Measurements from ENCODE around the gene SERPINE2.
A peak's percentile ranks its signal among the peaks of the same experiment; 100 is the strongest.

The SERPINE2 gene

GRCh38 chr2:223949241-223949840 is 89.7 kb downstream of the SERPINE2 start:
- no peak overlapping the region for H3K4me2 ChIP-seq (ENCODE audit: low read length)
- H3K79me1 ChIP-seq (ENCODE audit: low read length), result peaks cover 2% of the 10 kb centered on the region
- no peak overlapping the region for H3K4me3 ChIP-seq (ENCODE audit: low read length)
- no peak overlapping the region for H2BK120ac ChIP-seq (ENCODE audit: low read depth, low read length)
- no peak overlapping the region for H2AK5ac ChIP-seq (ENCODE audit: low read length)
- DNase-seq, result no peak
- no peak overlapping the region for H3K56ac ChIP-seq (ENCODE audit: low read length)
- no peak overlapping the region for H4K8ac ChIP-seq (ENCODE audit: low read depth, low read length)
- H3K9ac ChIP-seq (ENCODE audit: low read length), result no peak overlapping the region
- no peak overlapping the region for H3K4ac ChIP-seq (ENCODE audit: low read depth, low read length)
- H4K5ac ChIP-seq (ENCODE audit: low read length), result no peak overlapping the region
- peaks cover 3% of the 10 kb centered on the region for H3K4me1 ChIP-seq (ENCODE audit: control insufficient read depth, low read depth, low read length)
- peaks cover 4% of the 10 kb centered on the region for H3K79me2 ChIP-seq (ENCODE audit: control insufficient read depth, insufficient read depth, low read length)
- no peak overlapping the region for H2BK15ac ChIP-seq (replicated peaks; ENCODE audit: low read depth)
- no peaks in the 10 kb centered on the region for H3K27me3 ChIP-seq (ENCODE audit: insufficient read depth, low read length, poor library complexity)
- H3K23ac ChIP-seq (ENCODE audit: low read length), result no peak overlapping the region
- H3K18ac ChIP-seq (ENCODE audit: low read length), result no peak overlapping the region
- no peak overlapping the region for H2BK5ac ChIP-seq (ENCODE audit: low read length)
- H3K27ac ChIP-seq (ENCODE audit: low read depth, low read length), result no peak overlapping the region
- no CpG with 5 or more reads among the region's 3 CpGs for WGBS (ENCODE audit: extremely low coverage, insufficient coverage, low lambda C conversion rate)
- H3K36me3 ChIP-seq (ENCODE audit: control insufficient read depth, insufficient read depth, low read length), result no peaks in the 10 kb centered on the region

GRCh38 chr2:223947711-223948205 is 91.3 kb downstream of the SERPINE2 start:
- Histone ChIP-seq H3K9ac (ENCODE audit: low read length) (no peak overlapping the region), H3K36me3 (ENCODE audit: control insufficient read depth, insufficient read depth, low read length) (no peaks in the 10 kb centered on the region), H3K4me2 (ENCODE audit: low read length) (no peak overlapping the region), H3K79me1 (ENCODE audit: low read length) (peaks cover 4% of the 10 kb centered on the region), H4K8ac (ENCODE audit: low read depth, low read length) (no peak overlapping the region), H3K79me2 (ENCODE audit: control insufficient read depth, insufficient read depth, low read length) (peaks cover 15% of the 10 kb centered on the region), H4K5ac (ENCODE audit: low read length) (no peak overlapping the region), H3K27me3 (ENCODE audit: insufficient read depth, low read length, poor library complexity) (no peaks in the 10 kb centered on the region), H3K18ac (ENCODE audit: low read length) (no peak overlapping the region), H3K27ac (ENCODE audit: low read depth, low read length) (no peak overlapping the region), H2AK5ac (ENCODE audit: low read length) (no peak overlapping the region), H2BK15ac (replicated peaks; ENCODE audit: low read depth) (no peak overlapping the region), H2BK5ac (ENCODE audit: low read length) (no peak overlapping the region), H3K56ac (ENCODE audit: low read length) (peak overlapping the region; percentile 49), H3K4me1 (ENCODE audit: control insufficient read depth, low read depth, low read length) (peaks cover 6% of the 10 kb centered on the region), H3K4me3 (ENCODE audit: low read length) (no peak overlapping the region), H3K4ac (ENCODE audit: low read depth, low read length) (no peak overlapping the region), H2BK120ac (ENCODE audit: low read depth, low read length) (no peak overlapping the region), H3K23ac (ENCODE audit: low read length) (no peak overlapping the region)
- peak; percentile 78 for DNase-seq
- no CpG with 5 or more reads among the region's 5 CpGs for WGBS (ENCODE audit: extremely low coverage, insufficient coverage, low lambda C conversion rate)

- no peak overlapping the region for H2AK5ac ChIP-seq (ENCODE audit: low read length)
- H3K27ac ChIP-seq (ENCODE audit: low read depth, low read length), result no peak overlapping the region
- H3K9ac ChIP-seq (ENCODE audit: low read length), result no peak overlapping the region
- no peak overlapping the region for H3K4ac ChIP-seq (ENCODE audit: low read depth, low read length)
- H2BK120ac ChIP-seq (ENCODE audit: low read depth, low read length), result no peak overlapping the region
- H3K18ac ChIP-seq (ENCODE audit: low read length), result no peak overlapping the region
- peaks cover 8% of the 10 kb centered on the region for H3K4me1 ChIP-seq (ENCODE audit: control insufficient read depth, low read depth, low read length)
- H4K8ac ChIP-seq (ENCODE audit: low read depth, low read length), result no peak overlapping the region
- peaks cover 9% of the 10 kb centered on the region for H3K79me1 ChIP-seq (ENCODE audit: low read length)
- peaks cover 25% of the 10 kb centered on the region for H3K79me2 ChIP-seq (ENCODE audit: control insufficient read depth, insufficient read depth, low read length)
- no peaks in the 10 kb centered on the region for H3K36me3 ChIP-seq (ENCODE audit: control insufficient read depth, insufficient read depth, low read length)
- no peaks in the 10 kb centered on the region for H3K27me3 ChIP-seq (ENCODE audit: insufficient read depth, low read length, poor library complexity)
- DNase-seq, result no peak
- no peak overlapping the region for H3K4me2 ChIP-seq (ENCODE audit: low read length)
- no CpG with 5 or more reads among the region's 4 CpGs for WGBS (ENCODE audit: extremely low coverage, insufficient coverage, low lambda C conversion rate)
- no peak overlapping the region for H2BK5ac ChIP-seq (ENCODE audit: low read length)
- no peak overlapping the region for H3K4me3 ChIP-seq (ENCODE audit: low read length)
- H3K56ac ChIP-seq (ENCODE audit: low read length), result no peak overlapping the region
- H3K23ac ChIP-seq (ENCODE audit: low read length), result no peak overlapping the region
- H2BK15ac ChIP-seq (replicated peaks; ENCODE audit: low read depth), result no peak overlapping the region
- no peak overlapping the region for H4K5ac ChIP-seq (ENCODE audit: low read length)
Observed at GRCh38 chr2:223945755-223946154, 93.3 kb downstream of the SERPINE2 start.

GRCh38 chr2:223944703-223945531 is 94.2 kb downstream of the SERPINE2 start, which contains the start of gene WDFY1:
WDFY1 (minus strand) TSS chr2:223945335; CDS start chr2:223945284, 51 bp downstream.
- Histone ChIP-seq H3K56ac (ENCODE audit: low read length) (peak within 1 kb of the TSS; percentile 98), H4K8ac (ENCODE audit: low read depth, low read length) (no peak within 1 kb of the TSS), H2AK5ac (ENCODE audit: low read length) (no peak within 1 kb of the TSS), H3K23ac (ENCODE audit: low read length) (peak within 1 kb of the TSS; percentile 83), H4K5ac (ENCODE audit: low read length) (no peak within 1 kb of the TSS), H2BK15ac (replicated peaks; ENCODE audit: low read depth) (no peak within 1 kb of the TSS), H3K4me2 (ENCODE audit: low read length) (peak within 1 kb of the TSS; percentile 43), H3K9ac (ENCODE audit: low read length) (peak within 1 kb of the TSS; percentile 96), H3K4ac (ENCODE audit: low read depth, low read length) (peak within 1 kb of the TSS; percentile 72), H3K4me1 (ENCODE audit: control insufficient read depth, low read depth, low read length) (peaks cover 8% of the 10 kb centered on the region), H3K18ac (ENCODE audit: low read length) (peak within 1 kb of the TSS; percentile 94), H3K79me2 (ENCODE audit: control insufficient read depth, insufficient read depth, low read length) (peaks cover 28% of the 10 kb centered on the region), H3K27ac (ENCODE audit: low read depth, low read length) (peak within 1 kb of the TSS; percentile 49), H2BK5ac (ENCODE audit: low read length) (peak within 1 kb of the TSS; percentile 89), H3K36me3 (ENCODE audit: control insufficient read depth, insufficient read depth, low read length) (no peaks in the 10 kb centered on the region), H2BK120ac (ENCODE audit: low read depth, low read length) (peak within 1 kb of the TSS; percentile 78), H3K4me3 (ENCODE audit: low read length) (peak within 1 kb of the TSS; percentile 77), H3K27me3 (ENCODE audit: insufficient read depth, low read length, poor library complexity) (no peaks in the 10 kb centered on the region), H3K79me1 (ENCODE audit: low read length) (peaks cover 11% of the 10 kb centered on the region)
- no CpG with 5 or more reads among the region's 87 CpGs for WGBS (ENCODE audit: extremely low coverage, insufficient coverage, low lambda C conversion rate)
- DNase-seq, result peak; percentile 93

GRCh38 chr2:223944166-223944702 is 94.9 kb downstream of the SERPINE2 start:
- peak overlapping the region; percentile 43 for H3K4me2 ChIP-seq (ENCODE audit: low read length)
- H3K27me3 ChIP-seq (ENCODE audit: insufficient read depth, low read length, poor library complexity), result no peaks in the 10 kb centered on the region
- no peaks in the 10 kb centered on the region for H3K36me3 ChIP-seq (ENCODE audit: control insufficient read depth, insufficient read depth, low read length)
- peak overlapping the region; percentile 94 for H3K18ac ChIP-seq (ENCODE audit: low read length)
- peak overlapping the region; percentile 77 for H3K4me3 ChIP-seq (ENCODE audit: low read length)
- H3K23ac ChIP-seq (ENCODE audit: low read length), result no peak overlapping the region
- peak overlapping the region; percentile 96 for H3K9ac ChIP-seq (ENCODE audit: low read length)
- no peak overlapping the region for H4K8ac ChIP-seq (ENCODE audit: low read depth, low read length)
- no peak overlapping the region for H2BK120ac ChIP-seq (ENCODE audit: low read depth, low read length)
- no peak overlapping the region for H2AK5ac ChIP-seq (ENCODE audit: low read length)
- no peak overlapping the region for H2BK15ac ChIP-seq (replicated peaks; ENCODE audit: low read depth)
- H2BK5ac ChIP-seq (ENCODE audit: low read length), result no peak overlapping the region
- peaks cover 31% of the 10 kb centered on the region for H3K79me2 ChIP-seq (ENCODE audit: control insufficient read depth, insufficient read depth, low read length)
- H3K4me1 ChIP-seq (ENCODE audit: control insufficient read depth, low read depth, low read length), result peaks cover 8% of the 10 kb centered on the region
- H3K79me1 ChIP-seq (ENCODE audit: low read length), result peaks cover 11% of the 10 kb centered on the region
- peak overlapping the region; percentile 98 for H3K56ac ChIP-seq (ENCODE audit: low read length)
- no peak overlapping the region for H4K5ac ChIP-seq (ENCODE audit: low read length)
- no CpG with 5 or more reads among the region's 46 CpGs for WGBS (ENCODE audit: extremely low coverage, insufficient coverage, low lambda C conversion rate)
- no peak overlapping the region for H3K27ac ChIP-seq (ENCODE audit: low read depth, low read length)
- peak; percentile 67 for DNase-seq
- peak overlapping the region; percentile 72 for H3K4ac ChIP-seq (ENCODE audit: low read depth, low read length)

All from mesendoderm (in vitro differentiated cells).